ENCODE results near the gene CCDC43.

GRCh38 chr17:44642834-44643233 lies 46.7 kb downstream of the CCDC43 start:
- TF ChIP-seq CTCF (IDR thresholded peaks at IDR 0.05) (no peak), POLR2AphosphoS5 (IDR thresholded peaks at IDR 0.05; ENCODE audit: low read depth, low read length) (no peak), SIN3A (IDR thresholded peaks at IDR 0.05; ENCODE audit: borderline replicate concordance, insufficient read depth, low read depth, low read length) (no peak)
